ENCODE measurements around the gene CRMP1.

CRMP1 gene

GRCh38 chr4:5790546-5790857 lies 102.4 kb downstream of the CRMP1 start:
- FAIRE-seq: no peak

GRCh38 chr4:5789141-5789540 lies 103.7 kb downstream of the CRMP1 start:
- FAIRE-seq: no peak

GRCh38 chr4:5788144-5788543 lies 104.7 kb downstream of the CRMP1 start:
- FAIRE-seq: no peak

DNA sequence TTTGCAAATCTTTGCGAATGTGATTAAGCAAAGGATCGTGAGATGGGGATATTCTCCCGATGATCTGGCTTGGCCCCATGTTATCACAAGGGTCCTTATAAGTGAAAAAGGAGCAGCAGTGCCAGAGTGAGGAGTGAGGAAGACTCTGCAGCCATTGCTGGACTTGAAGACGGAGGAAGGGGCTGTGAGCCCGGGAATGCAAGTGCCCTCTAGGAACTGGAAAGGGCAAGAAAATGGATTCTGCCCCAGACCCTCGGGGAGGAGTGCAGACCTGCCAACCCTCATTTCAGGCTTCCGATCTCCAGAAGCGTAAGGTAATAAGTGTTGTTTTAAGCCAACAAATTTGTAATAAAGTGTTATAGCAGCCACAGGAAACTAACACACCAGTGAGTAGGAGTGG lies 105.6 kb downstream of the CRMP1 start:
- no peak for FAIRE-seq

DNA sequence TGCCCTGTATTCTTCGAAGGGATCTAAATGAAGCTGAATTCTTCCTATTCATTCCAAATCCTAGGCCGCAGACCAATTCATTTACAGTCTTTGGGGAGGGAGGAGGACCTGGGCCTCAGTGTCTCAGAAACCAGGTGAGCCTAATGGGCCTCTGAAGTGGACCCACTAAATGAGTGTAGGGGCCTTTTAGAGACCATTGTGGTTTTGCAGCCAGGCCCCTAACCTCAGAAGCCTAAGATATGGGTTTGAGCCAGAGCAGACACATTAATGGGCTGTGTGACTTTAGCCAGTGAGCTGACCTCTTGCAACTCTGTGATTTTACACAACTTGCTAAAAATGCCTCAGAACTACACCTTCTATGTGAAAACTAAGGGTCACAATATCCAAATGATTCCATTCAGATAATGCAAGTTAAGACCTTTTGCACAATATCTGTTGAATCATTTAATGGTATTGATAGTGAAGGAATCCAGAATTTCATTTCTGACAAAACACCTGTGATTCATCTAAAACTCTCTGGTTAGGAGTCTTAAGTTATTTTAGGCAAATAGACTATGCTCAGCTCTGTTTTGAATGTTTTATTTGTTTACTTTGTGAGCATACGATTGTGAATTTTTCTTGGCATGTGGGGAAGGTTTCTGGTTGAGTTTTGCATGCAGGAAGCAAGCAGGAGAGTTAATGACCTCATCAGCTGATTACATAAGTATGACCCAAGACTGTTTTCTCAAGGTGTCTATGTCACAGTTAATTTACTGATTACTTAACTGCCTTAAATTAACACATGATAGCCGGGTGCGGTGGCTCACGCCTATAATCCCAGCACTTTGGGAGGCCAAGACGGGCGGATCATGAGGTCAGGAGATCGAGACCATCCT lies 106.8 kb downstream of the CRMP1 start:
- no peak for FAIRE-seq

DNA sequence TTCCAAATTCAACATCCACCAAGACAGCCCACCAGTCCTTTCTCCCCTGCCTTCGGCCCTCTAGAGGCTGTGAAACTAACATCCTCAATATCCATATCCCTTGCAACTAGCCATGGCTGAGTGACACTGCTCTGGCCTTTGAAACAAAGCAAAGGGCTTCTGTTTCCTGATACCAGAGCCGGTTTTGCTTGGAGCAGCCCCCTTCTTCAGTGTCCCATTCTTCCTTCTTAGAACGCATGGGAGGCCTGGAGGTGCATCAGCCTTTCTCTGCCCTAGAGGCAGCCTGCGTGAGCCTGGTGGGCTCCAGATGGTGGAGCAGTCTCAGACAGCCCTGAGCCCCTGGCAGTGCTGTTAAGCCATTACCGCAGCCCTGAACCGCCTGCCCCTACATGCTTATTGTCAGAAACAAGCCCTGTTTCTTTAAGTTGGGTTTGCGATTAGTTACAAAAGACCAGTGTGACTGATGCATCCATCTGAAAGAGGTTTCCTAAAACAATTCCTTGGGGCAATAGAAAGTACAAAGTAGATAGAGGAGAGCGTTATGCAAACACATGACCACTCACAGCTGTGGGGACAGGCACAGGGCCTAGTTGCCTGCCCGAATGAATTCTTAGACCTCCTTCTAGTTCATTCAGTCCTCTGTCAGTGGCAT lies 107.8 kb downstream of the CRMP1 start:
- FAIRE-seq: no peak

- FAIRE-seq: no peak
These were observed 108.9 kb downstream of the CRMP1 start for GRCh38 chr4:5784021-5784420.

- no peak for FAIRE-seq
These were observed 109.4 kb downstream of the CRMP1 start for GRCh38 chr4:5783486-5783885.

GRCh38 chr4:5782829-5783476 lies 109.9 kb downstream of the CRMP1 start:
- FAIRE-seq: no peak

DNA sequence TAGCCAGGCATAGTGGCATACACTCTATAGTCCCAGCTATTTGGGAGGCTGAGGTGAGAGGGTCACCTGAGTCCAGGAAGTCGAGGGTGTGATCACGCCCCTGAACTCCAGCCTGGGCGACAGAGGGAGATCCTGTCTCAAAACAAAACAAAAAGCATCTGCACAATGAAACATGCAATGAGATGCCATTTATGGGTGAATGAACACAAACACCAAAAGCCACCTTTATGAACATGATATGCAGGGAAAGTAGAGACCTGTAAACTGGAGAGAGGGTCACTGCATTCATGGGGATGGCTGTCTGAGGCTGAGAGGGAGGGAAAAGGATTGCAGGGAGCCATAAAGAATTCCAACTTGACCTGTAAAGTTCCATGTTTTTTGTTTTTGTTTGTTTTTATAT lies 111.2 kb downstream of the CRMP1 start:
- no peak for FAIRE-seq

- no peak for FAIRE-seq
These were observed 111.9 kb downstream of the CRMP1 start for GRCh38 chr4:5780831-5781480.

DNA sequence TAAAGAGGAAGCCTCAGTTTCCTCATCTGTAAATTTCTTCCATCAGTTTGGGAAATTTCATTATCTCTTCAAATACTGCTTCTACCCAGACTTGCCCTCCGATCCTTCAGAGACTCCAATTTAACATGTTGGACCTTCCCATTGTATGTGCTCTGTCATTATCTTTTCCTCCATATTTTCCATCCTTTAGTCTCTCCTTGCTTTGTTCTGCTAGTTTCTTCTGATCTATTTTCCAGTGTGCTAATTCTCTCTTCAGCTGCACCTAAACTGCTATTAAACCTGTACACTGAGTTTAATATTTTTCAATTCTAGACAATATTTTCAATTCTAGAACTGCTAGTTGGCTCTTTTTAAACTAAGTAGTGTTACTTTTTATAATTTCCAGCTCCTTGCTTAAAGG lies 116.4 kb downstream of the CRMP1 start:
- no peak for FAIRE-seq

GRCh38 chr4:5774416-5775036 lies 118.4 kb downstream of the CRMP1 start:
- FAIRE-seq: no peak

GRCh38 chr4:5773271-5773555 lies 119.7 kb downstream of the CRMP1 start:
- no peak for FAIRE-seq

DNA sequence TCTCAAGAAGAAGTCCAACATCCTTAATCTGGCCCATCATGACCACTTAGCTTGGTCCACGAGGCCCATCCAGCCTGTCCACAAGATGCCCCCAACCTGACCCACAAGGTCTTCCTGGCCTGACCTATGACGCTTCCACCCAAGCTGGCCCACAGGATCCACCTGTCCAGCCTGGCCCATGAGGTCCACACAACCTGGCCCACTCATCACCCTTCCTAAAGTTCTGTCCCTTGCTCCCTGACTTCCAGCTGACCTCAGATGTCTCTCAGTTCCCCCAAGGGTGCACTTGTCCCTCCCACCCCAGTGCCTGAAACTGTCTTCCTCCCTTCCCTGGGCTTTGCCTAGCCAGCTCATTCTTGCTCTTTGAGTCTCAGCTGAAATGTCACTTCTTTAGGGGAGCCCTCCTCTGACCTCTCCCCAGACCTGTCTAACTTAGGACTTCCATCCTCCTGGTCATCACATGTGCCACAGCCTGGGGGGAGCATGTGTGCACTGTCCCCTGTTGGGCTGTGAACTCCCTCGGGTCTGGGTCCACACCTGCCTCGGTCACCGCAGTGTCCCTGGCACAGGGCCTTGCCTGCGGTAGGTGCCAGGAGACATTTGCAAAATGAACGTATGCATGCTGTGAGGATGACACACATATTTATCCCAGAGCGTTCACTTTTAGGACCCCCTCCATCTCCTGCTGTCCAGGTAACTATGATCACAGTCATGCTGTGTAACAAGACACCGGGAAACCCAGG lies 120.2 kb downstream of the CRMP1 start:
- no peak for FAIRE-seq

All from islet of Langerhans (tissue), 1 donor.